H1 (cell line): ENCODE measurements around the gene FAM170B. TPM values are rescaled to one million over a fixed set of nuclear protein-coding genes. Genes with fewer than 3 reads are reported as not detected.

Experiments used
- EGR1 ChIP-seq: IDR thresholded peaks from 2 replicates; pipeline ENCODE4 v1.6.1; 2011; ENCODE audit warnings: low read depth, low read length, borderline replicate concordance
- polyA plus RNA-seq, 7 experiments: library from polyadenylated mRNA; depleted of rRNA in 3 of 7; stranded (reverse) in 5 of 7; unstranded in 2 of 7; fragments of >200 nt in 5 of 7; fragments of 200-250 nt in 2 of 7; gene quantifications; 1 replicate in 5 of 7; 2 replicates in 1 of 7; 4 replicates in 1 of 7; pipeline versions ENCODE4 v1.2.1 to v1.2.3, GENCODE V29; 2011 to 2013; ENCODE audit warnings: missing spikeins in 2 of 7, mixed read lengths in 2 of 7
- total RNA-seq: library from RNA; stranded (reverse); fragmentation: NEBNext Ultra II Directional; extraction: Animal tissue kit (Norgen Biotek cat#: 25700); gene quantifications from 2 replicates; pipeline ENCODE4 v1.2.1, GENCODE V29; 2021

Gene FAM170B
- total and polyA plus RNA-seq, 2 of the 8 experiments (the other 6 are each of a cell fraction or from before 2014, with no cell fraction given) = not detected

DNA sequence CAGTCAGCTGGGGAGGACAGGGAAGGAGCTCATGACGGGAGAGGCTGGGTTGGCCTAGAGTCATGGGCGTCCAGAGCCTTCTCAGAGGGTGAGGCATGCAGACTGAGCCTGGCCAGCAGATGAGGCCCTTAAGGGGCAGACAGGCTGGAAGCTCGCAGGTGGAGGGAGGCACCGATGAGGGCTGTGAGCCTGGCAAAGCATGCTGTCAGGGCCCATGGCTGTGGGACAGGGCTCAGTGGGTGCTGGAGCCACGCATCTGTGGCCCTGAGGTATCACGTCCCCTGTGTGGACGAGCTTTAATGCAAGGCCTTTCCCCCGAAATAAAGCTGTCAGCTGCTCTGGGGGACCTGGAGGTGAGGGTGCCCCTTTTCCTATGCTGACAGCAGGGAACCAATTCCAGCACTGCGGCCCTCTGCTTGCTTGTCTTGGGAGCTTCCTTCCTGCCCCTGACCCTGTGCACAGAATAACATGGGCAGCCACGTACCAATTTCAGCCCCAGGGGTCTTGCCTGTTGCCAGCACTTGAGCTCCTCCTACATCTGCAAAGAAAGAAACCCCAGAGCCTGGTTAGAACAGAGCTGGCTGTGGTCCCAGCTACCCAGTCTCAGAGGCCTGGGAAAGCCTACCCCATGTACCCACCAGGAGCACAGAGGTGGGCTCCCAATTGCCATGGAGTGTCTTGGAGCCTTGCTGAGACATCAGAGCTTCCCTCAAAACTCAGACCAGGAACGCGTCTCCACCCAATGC, 33.8 kb upstream of the FAM170B start (continued):
- no peak for TF ChIP-seq EGR1
